A204.1 (cell line): ENCODE results near the gene GSTO1.

Source experiments
- FAIRE-seq: peaks from 2 replicates; lab custom pipeline; 2012; peaks lifted over from hg19 to GRCh38; lab: Jason Lieb, UNC

GSTO1 gene

GRCh38 chr10:104306897-104307296 lies 52.2 kb downstream of the GSTO1 start:
- no peak for FAIRE-seq

GRCh38 chr10:104307576-104308438 lies 53.1 kb downstream of the GSTO1 start:
- FAIRE-seq: no peak

DNA sequence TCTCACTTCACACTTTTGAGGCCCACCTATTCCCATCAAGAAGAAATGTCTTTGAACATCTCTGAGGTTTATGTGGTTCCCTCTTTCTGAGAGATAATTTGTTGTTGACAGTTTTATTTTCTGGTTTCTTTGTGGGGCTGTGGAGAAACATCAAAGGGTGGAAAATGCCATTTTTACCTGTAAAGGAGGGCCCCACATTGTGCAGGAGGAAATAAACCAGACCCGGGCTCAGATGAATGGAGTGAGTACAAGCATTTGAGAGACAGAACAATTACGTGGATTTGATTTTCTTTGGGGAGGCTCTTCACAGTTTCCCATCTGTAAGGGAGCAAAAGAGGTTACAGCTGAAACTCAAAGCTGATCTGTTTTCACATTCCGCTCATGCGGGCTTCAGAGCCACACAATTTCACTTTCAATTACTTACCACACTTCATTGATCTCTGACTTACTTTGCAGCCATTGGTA lies 53.8 kb downstream of the GSTO1 start:
- FAIRE-seq: no peak

DNA sequence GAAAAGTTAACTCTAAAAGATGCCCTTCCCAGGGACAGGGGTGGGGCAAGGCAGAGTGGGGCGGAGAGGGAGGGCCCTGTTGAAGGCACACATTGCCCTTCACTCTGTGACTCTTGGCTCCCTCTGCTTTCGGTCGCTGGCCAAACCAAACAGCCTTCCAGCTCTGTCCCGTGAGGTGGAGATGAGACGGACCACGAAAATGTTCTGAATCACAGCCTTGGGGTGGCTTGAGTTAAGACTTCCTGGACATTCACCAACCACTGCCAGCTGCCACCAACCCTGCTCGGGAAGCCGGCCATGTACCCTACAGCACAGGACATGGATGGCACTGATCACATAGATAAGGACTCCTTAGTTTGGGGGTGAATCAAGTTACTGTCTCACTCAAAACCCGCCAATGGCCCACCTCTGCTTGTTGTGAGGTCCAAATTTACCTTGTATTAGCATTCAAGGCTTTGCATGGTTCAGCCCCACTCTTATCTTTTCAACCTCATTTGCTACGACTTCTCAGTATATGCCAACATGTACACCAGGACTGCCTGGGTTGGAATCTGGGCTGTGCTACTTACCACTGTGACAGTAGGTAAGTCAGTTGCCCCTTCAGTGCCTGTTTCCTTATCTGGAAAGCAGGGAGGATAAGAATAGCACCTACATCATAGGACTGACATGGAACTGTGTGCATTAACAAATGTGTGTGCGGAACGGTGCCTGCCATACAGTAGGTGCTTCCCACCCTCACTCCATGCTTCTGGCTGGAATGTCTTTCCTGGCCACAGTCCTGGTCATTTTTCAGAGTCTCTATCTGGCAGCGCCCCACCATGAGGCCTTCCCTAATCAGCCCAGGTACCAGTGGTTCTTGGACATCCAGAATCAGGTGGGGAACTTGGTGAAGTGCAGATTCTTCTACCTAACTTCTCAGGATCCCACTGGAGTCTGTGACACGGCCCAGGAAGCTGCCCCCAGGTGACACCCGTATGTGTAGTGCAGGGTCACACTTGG lies 55.6 kb downstream of the GSTO1 start:
- no peak for FAIRE-seq

GRCh38 chr10:104311184-104311720 lies 56.6 kb downstream of the GSTO1 start:
- no peak for FAIRE-seq

- no peak for FAIRE-seq
Measured at GRCh38 chr10:104314591-104315485, 60.1 kb downstream of the GSTO1 start.

DNA sequence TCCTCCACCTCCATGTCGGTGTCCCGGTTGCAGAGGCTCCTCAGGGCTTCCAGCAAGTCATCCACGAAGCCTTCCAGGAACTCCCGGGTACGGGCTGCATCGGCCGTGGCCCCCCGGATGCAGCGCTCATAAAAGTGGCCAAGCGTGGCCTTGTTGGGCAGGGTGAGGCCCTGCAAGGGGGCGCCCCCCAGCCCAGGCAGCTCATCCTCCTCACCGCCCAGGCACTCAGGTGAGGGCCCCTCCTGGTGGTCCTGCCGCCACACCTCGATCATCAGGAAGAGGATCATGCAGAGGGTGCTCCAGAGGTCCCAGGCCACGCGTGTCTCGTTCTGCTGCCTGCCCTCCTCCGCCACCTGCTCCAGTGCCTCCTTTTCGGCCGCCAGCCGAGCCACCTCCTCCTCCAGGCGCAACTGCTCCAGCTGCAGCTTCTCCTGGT lies 60.8 kb downstream of the GSTO1 start:
- no peak for FAIRE-seq

DNA sequence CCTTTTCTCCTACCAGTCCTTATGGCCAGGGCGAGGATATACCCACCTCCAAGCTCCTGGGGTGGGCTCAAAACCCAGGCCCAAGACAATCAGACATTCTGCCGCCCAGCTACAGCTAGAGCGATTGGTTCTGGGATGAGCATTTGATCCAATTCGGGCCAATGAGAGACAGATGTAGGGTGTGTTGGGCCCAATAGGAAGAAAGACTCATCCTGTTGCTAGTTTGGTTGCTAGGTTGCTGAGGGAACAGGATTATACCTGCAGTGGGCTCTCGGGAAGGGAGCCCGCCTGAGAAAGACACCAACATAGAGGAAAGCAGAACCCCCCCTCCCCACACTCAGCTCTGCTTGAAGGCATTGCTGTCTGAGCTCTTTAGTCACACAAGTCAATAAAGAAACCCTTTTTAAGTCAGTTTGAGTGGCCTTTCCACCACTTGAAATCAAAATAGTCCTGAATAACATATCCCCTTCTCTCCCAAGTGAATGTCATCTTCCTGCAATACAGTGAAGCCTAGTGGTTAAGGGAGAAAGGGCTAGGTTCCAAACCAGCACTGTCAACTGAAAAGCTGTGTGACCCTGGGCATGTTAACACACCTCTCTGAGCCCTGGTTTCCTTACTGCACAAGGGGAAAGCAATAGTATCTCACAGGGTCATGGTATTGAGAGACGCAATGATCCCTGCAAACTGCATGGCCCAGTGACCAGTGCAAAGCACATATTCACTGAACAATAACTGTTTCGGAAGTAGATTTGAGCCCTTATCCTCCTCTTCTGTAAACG lies 61.8 kb downstream of the GSTO1 start:
- FAIRE-seq: no peak
